Measurements from ENCODE around the gene ATP6V1B1.

DNA sequence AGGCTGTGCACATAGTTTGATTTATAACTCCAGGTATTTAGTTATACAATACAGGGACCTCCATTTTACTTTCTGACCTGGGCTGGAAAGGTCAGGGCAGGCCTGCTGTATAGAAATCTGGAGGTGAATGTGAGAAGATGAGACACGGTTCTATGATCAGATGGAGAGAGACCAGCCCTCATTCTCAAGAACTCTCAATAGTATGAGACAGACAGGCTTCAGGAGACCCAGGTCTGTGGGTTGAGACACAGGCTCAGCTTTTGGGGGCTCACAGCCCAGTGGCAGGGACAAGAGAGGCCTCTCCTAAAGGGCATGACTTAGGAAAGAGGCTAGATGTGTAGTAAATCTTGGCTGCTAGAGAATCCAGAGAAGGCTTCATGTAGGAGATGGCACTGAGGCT lies 719 bp upstream of the ATP6V1B1 start:
- TF ChIP-seq POLR2A (IDR thresholded peaks at IDR 0.05; ENCODE audit: extremely low read depth, insufficient read length) (no peak), MYC (IDR thresholded peaks at IDR 0.05; ENCODE audit: low read depth, low read length) (no peak)
- TF ChIP-seq, protein P1, sequence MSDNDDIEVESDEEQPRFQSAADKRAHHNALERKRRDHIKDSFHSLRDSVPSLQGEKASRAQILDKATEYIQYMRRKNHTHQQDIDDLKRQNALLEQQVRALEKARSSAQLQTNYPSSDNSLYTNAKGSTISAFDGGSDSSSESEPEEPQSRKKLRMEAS (IDR thresholded peaks at IDR 0.05; ENCODE audit: low read depth, low read length), result no peak
- TF ChIP-seq, protein P2, sequence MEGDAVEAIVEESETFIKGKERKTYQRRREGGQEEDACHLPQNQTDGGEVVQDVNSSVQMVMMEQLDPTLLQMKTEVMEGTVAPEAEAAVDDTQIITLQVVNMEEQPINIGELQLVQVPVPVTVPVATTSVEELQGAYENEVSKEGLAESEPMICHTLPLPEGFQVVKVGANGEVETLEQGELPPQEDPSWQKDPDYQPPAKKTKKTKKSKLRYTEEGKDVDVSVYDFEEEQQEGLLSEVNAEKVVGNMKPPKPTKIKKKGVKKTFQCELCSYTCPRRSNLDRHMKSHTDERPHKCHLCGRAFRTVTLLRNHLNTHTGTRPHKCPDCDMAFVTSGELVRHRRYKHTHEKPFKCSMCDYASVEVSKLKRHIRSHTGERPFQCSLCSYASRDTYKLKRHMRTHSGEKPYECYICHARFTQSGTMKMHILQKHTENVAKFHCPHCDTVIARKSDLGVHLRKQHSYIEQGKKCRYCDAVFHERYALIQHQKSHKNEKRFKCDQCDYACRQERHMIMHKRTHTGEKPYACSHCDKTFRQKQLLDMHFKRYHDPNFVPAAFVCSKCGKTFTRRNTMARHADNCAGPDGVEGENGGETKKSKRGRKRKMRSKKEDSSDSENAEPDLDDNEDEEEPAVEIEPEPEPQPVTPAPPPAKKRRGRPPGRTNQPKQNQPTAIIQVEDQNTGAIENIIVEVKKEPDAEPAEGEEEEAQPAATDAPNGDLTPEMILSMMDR (IDR thresholded peaks at IDR 0.05; ENCODE audit: low read depth, low read length), result no peak

Measured in NB4 (cell line).